PC-3 (cell line): ENCODE results near the gene CHAC1.

Experiments
- EZH2 ChIP-seq: fragments of 300-600 bp; sonication (generic); IDR thresholded peaks from one replicate; pipeline ENCODE4 v1.6.1; 2017; ENCODE audit warnings: antibody characterized with exemption, mild to moderate bottlenecking, low read length; ENCODE audit not compliant: unreplicated experiment
- EZH2phosphoT487 ChIP-seq: fragments of 300-600 bp; sonication (generic); IDR thresholded peaks from 2 replicates; pipeline ENCODE4 v1.6.1; 2018; ENCODE audit warnings: mild to moderate bottlenecking, antibody characterized with exemption, low read length, borderline replicate concordance
- TF ChIP-seq, protein P1 (sequence below): fragments of 300-600 bp; sonication (generic); conservative IDR thresholded peaks from 2 replicates; pipeline ENCODE4 v1.5.1; 2017; ENCODE audit warnings: antibody characterized with exemption, low read depth, mild to moderate bottlenecking, low read length

DNA sequence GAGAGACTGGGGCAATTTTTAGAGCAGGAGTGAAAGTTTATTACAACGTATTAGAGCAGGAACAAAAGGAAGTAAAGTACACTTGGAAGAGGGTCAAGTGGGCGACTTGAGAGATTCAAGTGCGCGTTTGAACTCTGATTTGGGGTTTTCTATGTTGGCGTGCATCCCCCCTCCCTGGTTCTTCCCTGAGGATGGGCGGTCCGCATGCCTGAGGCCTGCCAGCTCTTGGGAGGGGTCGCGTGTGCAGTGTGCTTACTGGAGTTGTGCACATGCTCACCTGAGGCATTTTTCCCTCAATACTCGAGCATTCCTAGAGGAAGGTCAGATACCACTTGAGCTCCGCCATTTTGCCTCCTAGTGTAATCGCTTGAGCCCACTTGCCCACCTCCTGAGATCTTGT is 10.4 kb upstream of the CHAC1 start:
- TF ChIP-seq, protein P1, sequence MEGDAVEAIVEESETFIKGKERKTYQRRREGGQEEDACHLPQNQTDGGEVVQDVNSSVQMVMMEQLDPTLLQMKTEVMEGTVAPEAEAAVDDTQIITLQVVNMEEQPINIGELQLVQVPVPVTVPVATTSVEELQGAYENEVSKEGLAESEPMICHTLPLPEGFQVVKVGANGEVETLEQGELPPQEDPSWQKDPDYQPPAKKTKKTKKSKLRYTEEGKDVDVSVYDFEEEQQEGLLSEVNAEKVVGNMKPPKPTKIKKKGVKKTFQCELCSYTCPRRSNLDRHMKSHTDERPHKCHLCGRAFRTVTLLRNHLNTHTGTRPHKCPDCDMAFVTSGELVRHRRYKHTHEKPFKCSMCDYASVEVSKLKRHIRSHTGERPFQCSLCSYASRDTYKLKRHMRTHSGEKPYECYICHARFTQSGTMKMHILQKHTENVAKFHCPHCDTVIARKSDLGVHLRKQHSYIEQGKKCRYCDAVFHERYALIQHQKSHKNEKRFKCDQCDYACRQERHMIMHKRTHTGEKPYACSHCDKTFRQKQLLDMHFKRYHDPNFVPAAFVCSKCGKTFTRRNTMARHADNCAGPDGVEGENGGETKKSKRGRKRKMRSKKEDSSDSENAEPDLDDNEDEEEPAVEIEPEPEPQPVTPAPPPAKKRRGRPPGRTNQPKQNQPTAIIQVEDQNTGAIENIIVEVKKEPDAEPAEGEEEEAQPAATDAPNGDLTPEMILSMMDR: no peak
- TF ChIP-seq EZH2 (no peak), EZH2phosphoT487 (no peak)
